ENCODE data around the gene TNN. TPM values are rescaled to one million over a fixed set of nuclear protein-coding genes. Genes with fewer than 3 reads are reported as not detected.

Gene TNN
- total and polyA plus RNA-seq, 10 of the 15 experiments (the other 5 are each of a cell fraction or from before 2014, with no cell fraction given), result 0.05 to 0.17 (median 0.11) TPM

- CTCF ChIA-PET, result no interaction called here
- H2AFZ ChIP-seq (ENCODE audit: control insufficient read depth, low read depth, low read length), result no peak overlapping the region
- SMC1A ChIA-PET (ENCODE audit: uncharacterized antibody, unreplicated experiment), result interaction anchor here (1.3 kb wide), 1 partner anchor 74 kb away, joined by 3 read pairs; no protein-coding TSS in a partner anchor
- H3K4me1 ChIP-seq (ENCODE audit: control insufficient read depth, insufficient read depth, low read length), result no peaks in the 10 kb centered on the region
- 3% methylated on average over 2 of the region's 2 CpGs for WGBS (ENCODE audit: insufficient coverage, insufficient replicate concordance, low lambda C conversion rate, missing lambda C conversion rate)
- DNase-seq (ENCODE audit: low read depth, low spot score), result no peak
- RAD21 ChIA-PET (ENCODE audit: unreplicated experiment), result interaction anchor here (1.4 to 1.5 kb wide), 2 partner anchors 22 to 104 kb away, joined by 3 to 4 read pairs; no protein-coding TSS in a partner anchor
- 0 out of 4 replicates have a peak, but pooled peaks cover 0 to 3% of the 10 kb centered on the region in 2 experiments for H3K27me3 ChIP-seq (replicated peaks in 1 of 2; ENCODE audit: control insufficient read depth in 2 of 2, insufficient read depth in 2 of 2, low read length in 1 of 2)
- FAIRE-seq, result peak; percentile 64
- POLR2A ChIA-PET, result interaction anchor here (0.6 kb wide), 1 partner anchor 12 kb away, joined by 5 read pairs; no protein-coding TSS in a partner anchor
- H3K9me3 ChIP-seq (replicated peaks; ENCODE audit: control insufficient read depth, insufficient read depth, low read length), result no peaks in the 10 kb centered on the region
- no peak for TF ChIP-seq E2F8 (IDR thresholded peaks at IDR 0.05; ENCODE audit: low read depth, partially characterized antibody)
- TF ChIP-seq NR2C2 (IDR thresholded peaks at IDR 0.05; ENCODE audit: borderline replicate concordance, control insufficient read depth, insufficient read length, low read depth), result no peak
- no peak for TF ChIP-seq WRNIP1 (IDR thresholded peaks at IDR 0.05; ENCODE audit: borderline replicate concordance, low read depth, low read length)
- TF ChIP-seq IRF5 (IDR thresholded peaks at IDR 0.05; ENCODE audit: borderline replicate concordance), result no peak
- TF ChIP-seq TAF1 (IDR thresholded peaks at IDR 0.05; ENCODE audit: borderline replicate concordance, low read depth, low read length), result no peak
- no peak overlapping the region for H3K27ac ChIP-seq (ENCODE audit: control insufficient read depth, insufficient read depth)
- BruUV-seq (replicated peaks), result no TSS peak
- no peaks in the 10 kb centered on the region for H4K20me1 ChIP-seq (ENCODE audit: control insufficient read depth, insufficient read depth)
- in situ Hi-C loops (cut with MboI), result no loop called here
- no peaks in the 10 kb centered on the region for H3K79me2 ChIP-seq (ENCODE audit: control insufficient read depth, insufficient read depth, low read length)
- intact Hi-C loops (cut with micrococcal nuclease; ENCODE audit: unreplicated experiment), result no loop called here
- H3K4me2 ChIP-seq (ENCODE audit: control insufficient read depth, insufficient read depth), result no peak overlapping the region
- no peak overlapping the region for H3K9ac ChIP-seq (ENCODE audit: control insufficient read depth, insufficient read depth, low read length)
- H3K36me3 ChIP-seq (ENCODE audit: control insufficient read depth in 2 of 2, insufficient read depth in 2 of 2, low read length in 1 of 2), result no peaks in the 10 kb centered on the region
- no peak for ATAC-seq
- H3K4me3 ChIP-seq, result no peak overlapping the region
These were observed 16.6 kb upstream of the TNN start for GRCh38 chr1:175050992-175051391.

Data from GM12878 (cell line).